Measurements from ENCODE around the gene SLC18A3.
A peak's percentile ranks its signal among the peaks of the same experiment; 100 is the strongest.

Gene SLC18A3

DNA sequence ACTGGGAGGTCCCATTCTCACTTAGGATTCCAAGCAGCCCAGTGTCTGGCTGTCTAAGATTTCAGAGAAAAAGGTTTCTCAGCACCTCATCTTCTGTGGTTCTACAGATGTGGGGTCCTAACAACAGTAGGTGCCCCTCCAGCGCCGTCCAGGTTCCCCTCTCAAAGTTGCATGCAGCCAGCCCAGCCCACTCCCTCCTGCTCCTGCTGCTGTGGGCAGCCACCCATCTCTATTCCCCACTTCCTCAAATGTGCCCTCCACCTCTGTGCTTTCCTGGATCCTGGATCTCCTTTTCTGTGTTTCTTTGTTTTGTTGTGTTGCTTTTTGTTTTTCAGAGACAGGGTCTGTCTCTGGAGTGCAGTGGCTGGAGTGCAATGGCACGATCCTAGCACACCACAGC lies 13.3 kb upstream of the SLC18A3 start:
- DNase-seq, result no peak

DNA sequence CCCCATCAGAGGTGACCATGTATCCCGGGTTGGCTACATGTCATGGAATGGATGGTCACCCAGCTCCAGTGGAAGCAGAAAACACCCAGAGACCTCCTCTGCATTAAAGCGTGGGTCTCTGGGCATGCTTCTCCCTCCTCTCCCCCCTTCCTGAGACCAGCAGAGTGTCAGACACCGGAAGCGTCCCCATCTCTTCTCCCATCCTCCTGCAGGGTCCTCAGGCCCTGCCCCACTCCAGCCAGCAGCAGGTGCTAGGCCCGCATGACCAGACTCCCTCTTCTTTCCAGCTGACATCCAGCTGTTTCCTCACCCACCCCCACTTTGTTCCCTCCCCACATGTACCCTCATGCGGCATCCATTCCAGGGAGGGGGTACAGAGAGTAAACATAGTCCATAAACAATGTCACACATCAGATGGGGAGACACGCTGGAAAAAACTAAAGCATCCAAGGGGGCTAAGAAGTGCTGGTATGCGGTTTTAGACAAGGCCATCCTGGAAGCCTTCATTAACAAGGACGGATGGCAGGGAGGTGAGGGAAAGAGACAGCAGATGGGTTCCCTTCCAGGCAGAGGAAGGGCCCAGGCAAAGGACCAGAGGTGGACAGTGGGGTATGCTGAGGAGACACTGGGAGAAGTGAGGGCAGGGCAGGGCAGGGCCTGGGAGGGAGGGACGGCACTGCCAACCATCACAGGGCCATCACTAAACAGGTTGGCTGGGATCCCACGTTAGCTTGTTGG lies 12.5 kb upstream of the SLC18A3 start:
- no peak for DNase-seq

DNA sequence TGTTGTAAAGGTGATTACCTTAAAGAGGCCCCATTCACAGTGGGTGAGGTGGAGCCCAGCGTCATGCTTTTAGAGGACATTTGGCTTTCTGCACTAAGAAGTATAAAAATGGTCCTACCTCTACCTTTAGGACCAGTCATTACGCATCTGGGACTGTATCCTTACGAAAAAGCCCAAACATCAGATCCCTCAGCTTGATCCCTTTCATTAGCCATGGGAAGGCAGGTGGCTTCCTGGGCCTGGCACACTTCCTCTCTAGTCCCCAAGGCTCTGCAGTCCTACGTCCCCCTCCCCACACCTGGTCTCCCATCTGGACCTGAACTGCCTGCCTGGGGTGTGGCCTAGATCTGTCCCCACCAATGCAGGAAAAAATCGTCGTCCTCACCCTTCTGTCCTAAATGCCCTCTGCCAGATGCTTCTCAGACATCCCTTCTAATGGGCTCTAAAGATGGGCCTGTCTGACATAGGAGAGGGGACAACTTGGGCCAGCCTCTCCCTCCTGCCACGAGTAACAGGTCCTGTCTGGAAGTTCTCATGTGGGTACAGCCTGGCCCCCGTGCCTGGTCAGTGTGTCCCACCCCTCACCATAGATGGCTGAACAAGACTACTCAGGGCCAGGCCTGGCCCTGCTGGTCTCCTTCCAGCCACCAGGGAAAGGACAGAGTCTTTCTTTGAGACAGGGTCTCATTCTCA lies 11.8 kb upstream of the SLC18A3 start:
- no peak for DNase-seq

DNA sequence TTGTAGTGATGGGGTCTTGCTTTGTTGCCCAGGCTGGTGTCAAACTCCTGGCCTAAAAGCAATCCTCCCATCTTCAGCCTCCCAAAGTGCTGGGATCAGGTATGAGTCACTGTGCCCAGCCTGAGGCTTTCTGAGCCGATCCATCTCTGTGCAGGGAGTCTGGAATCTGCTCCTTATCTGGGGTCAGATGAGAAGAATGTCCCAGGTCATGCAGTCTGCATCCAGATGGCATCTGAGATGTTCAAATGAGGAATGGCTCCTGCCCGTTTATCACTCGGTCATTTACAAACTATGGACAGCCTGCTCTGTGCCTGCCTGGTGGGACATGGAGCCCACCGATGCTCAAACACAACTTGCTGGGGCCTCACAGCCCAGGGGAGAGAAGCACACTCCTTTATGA lies 11.1 kb upstream of the SLC18A3 start:
- no peak for DNase-seq

DNA sequence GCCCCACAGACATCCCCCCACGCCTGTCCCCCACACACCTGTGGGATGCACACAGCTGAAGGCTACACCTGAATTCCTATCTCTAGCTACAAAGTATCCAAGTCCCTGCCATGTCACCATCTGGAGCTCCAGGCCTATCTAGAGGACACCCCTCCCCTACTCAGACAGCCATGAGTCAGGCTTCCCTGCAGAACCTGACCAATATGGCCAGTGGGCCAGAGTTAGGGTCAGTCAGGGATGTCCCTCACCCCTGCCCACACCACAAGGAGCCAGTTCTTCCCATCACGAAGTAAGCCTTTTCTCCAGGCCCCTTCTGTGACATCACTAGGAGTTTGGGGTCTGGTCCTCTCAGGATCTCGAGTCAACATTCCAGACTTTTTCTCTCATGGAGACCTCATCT lies 10.6 kb upstream of the SLC18A3 start:
- DNase-seq, result no peak

DNA sequence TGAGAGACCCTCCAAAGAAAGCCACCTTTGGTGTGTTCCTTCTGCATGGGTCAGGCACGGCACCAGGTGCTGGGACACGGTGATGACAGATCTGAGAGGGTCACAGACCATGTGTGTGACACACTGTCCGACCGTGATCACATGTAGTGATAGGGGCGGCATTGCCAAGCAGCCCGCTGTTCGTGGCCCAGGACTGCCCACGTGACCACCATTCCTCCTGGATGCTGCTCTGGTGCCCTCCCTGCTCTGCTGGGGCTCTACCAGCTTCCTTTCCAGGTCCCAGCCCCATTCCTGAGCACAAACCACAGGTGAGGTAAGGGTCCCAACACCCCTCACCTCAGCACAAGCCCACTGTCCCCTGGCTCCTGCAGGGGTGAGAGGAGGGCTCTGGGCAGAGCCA lies 10.1 kb upstream of the SLC18A3 start:
- DNase-seq, result no peak

DNA sequence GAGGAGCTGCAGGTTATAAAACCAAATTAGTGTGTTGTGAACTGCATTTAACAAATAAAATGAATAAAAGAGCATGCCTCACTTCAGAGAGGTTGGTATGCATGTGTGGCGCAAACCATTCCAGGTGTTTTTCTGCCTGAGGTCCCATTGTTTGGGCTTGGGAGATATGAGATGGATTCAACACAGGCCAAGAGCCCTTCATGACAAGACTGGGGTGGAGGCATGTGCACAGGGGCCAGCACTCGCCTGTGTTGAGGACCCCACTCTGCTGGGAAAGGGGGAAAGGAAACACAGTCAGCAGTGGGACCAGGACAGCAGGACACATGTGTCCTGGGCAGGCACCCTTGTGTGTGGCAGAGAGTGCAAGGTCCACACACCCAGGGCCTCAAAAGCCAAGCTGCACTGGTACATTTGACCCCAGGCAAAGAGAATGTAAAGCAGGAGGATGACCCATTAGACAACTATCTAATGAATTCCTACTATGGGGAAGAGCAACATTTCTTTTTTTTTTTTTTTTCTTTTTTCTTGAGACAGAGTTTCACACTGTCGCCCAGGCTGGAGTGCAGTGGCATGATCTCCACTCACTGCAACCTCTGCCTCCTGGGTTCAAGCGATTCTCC lies 9.2 kb upstream of the SLC18A3 start:
- no peak for DNase-seq

DNA sequence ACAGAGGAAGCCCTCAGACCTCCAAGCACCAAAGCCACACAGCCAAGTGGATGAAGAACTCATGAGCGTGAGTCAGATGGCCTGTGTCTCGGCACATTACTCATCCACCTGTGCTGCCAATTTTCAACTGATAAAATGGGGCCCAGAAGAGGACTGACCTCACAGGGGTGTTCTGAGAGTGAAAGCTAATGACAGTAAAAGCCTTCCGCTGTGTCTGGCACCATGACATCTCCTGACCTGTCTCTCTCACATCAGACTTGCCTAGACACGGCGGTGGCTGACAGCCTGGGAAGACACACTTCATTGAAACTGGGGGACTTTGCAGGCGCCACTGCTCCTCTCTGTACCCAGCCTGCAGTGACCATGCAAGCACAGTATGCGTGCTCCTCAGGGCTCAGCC lies 8.3 kb upstream of the SLC18A3 start:
- no peak for DNase-seq

DNA sequence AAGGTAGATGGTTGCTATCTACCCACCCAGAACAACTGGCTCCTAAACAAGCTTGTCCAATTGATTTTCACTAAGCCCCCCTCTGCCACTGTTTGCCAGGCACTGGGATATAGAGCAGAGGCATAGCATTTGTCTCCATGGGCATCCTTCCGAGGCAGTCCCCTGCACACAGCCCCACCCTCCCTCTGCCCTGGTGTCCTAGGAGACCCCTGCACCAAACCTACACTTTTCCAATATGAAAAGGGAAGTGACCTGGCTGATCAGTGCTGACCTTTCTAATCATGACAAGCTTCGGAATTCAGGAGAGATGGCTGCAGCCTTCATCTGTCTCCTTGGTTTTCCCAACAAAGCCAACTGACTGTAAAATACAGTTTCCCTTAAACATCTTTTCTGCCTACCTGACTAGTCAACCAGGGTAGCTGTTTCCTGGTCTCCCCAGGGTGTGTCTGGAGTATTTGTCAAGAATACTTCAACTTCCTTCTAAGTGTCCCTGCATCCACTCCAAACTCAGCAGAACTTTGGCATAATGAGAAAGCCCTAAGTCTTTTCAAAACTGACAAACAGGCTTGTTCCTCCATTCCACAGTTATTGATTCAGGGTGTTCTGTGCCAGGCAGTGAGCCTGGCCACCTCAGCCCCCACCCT lies 7.6 kb upstream of the SLC18A3 start:
- DNase-seq, result no peak

DNA sequence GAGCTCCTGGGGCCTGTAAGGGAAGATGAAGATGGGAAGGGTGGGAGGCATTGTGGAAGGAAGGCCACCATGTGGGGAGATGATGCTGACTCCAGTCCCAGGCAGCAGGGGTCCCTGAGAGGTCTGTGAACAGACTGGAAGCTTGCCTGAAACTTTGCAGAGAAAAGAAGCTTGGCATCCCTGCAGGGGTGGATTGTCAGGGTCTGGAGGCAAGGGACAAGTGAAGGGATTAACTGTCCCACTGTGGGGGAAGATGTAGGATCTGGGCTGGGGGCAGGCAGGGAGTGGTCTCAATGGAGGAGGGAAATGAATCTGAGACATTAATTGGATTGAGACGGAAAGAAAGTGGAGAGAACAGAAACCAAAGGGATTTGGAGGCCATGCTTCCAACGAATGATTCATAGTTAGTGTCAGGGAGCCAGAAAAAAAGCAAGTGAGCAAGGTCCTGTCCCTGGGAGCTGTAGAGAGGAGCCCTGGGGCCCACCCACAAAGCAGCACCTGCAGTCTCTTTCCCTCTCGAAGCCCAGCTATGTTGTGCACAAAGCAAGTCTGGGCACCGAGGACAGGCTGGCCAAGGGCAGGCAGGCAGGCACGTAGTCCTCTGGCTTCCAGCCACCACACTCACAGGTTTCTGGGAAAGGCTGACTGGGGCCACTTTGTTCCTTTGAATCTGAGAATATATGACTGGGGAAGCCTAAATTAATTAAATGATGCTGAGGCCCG lies 4.7 kb upstream of the SLC18A3 start:
- no peak for DNase-seq

DNA sequence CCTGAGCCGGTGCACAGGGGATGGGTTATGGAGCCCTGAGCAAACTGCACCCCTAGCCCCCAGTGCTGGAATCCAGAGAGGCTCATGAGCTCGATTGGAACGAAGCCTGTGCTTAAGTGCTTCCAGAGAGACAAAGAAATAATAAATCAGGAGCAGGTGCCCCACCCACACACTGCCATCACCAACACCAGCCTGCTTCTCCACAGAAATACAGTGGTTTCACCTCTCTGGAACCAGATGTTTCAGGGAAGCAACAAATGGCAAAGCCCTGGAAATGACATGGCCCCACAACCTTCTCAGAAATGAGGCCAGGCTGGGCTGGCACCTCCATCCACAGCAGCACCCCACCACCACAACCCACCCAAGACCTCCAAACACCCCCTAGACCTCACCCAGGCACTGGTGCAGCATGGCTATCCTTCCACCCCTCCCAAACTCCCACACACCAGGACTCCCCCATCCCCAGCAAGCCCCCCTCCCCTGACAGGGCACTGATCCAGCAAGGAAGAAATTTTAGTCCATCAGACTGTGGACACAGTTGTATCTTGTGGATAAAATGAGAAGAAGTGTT lies 4.1 kb upstream of the SLC18A3 start:
- DNase-seq, result no peak

DNA sequence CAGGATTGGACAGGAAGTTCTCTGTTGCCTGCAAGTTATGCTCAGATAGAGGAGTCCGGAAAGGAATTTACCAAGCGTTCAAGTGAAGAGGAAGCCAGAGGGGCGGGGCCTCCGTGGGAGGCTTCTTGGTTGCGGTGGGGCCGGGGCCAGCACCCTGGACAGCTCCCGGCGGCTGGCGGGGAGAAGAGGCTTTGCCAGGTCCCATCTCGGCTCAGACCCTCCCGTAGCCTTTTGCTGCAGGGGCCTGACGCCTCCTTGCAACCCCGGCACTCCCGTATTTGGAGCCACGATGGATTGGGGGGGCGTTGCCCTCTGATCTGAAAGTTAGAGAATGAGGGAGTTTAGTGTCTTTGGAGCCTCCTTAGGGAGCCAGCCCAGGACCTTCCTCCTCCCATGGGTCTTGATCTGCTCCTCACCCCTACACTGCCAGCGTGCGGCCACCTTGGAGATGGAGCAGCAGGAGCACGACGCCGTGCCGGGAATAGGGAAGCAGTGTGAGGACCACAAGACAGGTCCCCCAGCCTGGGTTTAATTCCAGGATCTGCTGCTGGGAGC lies 3.1 kb upstream of the SLC18A3 start:
- DNase-seq, result peak; percentile 15 to 49

DNA sequence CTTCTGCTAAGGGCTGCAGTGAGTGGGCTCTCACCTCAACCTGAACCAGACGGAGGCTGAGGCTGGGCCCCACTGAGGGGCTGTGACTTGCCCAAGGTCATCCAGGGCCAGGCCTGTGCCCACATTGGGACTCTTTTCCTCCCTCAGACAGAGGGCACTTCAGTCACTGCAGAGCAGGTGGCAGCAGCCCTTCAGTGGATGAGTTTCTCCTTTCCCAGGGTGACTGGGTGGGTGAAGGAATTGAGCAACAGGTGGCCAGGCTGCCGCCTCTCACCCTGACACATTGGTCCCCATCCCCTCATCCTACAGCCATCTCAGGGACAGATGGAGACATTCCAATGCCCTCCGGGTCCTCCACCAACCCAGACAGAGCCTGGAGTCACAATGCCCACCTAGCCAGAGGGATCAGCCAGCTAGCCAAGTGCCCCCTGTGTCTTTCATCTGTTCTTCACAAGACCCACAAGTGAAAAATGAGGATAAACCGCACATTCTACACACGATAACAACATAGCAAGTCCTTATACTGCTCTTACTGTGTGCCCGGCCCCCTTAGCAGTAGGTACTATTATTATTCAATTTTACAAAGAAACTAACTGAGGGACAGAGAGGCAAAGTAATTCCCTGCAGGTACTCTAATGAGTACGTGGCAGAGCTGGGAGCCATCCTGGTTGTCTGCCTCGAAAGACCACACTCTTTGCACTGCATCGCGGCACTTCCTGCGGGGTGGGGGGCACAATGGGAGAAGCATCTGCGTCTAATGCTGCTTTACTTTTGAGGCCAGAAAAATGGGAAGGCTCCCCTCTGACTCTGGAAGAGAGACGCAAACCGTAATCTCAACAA lies 1.7 kb upstream of the SLC18A3 start:
- no peak for DNase-seq

DNA sequence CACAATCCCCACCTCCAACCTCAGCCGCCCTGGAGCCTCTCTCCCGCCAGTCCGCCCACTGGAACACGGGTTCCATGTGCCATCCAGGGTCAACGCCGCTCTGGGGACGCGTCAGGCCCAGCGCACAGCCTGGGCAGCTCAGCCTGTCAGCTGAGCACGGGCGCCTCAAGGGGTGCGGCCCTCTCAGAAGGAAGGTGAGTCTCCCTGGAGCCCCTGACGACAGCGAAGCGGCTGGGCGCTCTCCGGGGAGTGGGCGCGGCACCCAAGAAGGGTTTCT lies 1.2 kb upstream of the SLC18A3 start:
- DNase-seq, result no peak

DNA sequence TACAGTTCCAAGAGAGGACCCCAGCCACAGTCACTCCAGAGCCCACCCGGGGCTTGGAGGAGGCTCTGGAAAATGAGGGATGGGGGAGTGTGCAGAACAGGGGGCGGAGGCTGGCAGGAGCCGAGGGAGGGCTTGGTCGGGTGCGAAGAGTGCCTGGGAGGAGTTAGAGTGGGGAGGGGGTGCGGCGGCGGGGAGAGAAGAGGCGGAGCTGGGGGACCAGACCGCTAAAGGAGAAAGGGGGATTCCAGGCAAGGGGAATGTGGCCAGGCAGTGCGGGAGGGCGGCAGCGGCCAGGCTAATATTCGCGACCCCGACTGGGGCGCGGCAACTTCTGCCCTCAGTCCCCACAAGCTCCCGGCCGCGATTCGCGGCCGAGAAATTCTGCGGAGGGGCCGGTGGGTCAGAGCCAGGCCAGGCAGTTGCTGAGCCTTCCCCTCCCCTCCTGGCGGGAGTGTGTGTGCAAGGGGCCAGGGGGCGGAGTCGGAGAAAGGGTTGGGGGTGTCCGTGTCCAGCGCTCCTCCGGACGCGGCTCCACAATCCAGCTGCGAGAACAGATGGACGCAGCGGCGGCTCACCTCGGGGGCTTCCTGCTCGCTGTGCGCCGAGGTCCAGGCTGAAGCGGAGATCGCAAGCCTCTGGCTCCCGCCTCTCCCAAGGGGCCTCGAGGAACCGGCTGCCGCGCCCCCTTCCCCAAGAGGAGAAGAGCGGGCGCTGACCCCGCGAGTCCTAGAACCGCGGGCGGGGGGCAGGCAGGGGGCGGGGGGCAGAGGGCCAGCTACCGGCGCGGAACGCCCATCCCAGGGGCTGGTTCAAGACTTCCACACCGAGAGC lies 612 bp upstream of the SLC18A3 start:
- DNase-seq, result no peak

DNA sequence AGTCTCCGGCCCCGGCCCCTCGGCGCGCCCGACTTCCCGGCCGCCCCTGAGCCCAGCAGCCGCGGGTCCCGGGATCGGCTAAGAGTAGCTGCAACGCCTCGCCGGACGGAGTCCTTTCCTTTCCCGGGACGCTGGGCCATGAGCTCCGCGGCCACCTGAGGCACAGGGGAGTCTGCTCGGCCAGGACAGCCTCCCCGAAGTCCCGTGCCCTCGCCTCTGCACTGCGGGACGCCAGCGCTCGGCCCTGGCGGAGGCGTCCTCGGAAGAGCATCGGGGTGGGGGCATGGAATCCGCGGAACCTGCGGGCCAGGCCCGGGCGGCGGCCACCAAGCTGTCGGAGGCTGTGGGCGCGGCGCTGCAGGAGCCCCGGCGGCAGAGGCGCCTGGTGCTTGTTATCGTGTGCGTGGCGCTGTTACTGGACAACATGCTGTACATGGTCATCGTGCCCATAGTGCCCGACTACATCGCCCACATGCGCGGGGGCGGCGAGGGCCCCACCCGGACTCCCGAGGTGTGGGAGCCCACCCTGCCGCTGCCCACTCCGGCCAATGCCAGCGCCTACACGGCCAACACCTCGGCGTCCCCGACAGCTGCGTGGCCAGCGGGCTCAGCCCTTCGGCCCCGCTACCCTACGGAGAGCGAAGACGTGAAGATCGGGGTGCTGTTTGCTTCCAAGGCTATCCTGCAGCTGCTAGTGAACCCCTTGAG lies 502 bp downstream of the SLC18A3 start:
- no peak for DNase-seq

DNA sequence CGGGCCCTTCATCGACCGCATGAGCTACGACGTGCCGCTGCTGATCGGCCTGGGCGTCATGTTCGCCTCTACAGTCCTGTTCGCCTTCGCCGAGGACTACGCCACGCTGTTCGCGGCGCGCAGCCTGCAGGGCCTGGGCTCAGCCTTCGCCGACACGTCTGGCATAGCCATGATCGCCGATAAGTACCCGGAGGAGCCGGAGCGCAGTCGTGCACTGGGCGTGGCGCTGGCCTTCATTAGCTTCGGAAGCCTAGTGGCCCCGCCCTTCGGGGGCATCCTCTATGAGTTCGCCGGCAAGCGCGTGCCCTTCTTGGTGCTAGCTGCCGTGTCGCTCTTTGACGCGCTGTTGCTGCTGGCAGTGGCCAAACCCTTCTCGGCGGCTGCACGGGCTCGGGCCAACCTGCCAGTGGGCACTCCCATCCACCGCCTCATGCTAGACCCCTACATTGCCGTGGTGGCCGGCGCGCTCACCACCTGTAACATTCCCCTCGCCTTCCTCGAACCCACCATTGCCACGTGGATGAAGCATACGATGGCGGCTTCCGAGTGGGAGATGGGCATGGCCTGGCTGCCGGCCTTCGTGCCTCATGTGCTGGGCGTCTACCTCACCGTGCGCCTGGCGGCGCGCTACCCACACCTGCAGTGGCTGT lies 1.2 kb downstream of the SLC18A3 start:
- DNase-seq, result no peak

DNA sequence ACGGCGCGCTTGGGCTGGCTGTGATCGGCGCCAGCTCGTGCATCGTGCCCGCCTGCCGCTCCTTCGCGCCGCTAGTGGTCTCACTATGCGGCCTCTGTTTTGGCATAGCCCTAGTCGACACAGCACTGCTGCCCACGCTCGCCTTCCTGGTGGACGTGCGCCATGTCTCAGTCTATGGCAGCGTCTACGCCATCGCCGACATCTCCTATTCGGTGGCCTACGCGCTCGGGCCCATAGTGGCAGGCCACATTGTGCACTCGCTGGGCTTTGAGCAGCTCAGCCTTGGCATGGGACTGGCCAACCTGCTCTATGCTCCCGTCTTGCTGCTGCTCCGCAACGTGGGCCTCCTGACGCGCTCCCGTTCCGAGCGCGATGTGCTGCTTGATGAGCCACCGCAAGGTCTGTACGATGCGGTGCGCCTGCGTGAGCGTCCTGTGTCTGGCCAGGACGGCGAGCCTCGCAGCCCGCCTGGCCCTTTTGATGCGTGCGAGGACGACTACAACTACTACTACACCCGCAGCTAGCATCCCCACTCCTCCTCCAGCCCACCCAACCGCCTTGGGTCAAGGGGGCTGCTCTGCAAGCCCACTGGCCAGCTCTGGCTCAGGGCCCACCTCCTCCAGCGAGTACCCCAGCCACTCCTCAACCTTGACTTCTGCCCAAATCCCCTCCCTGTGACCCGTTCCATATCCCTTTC lies 1.9 kb downstream of the SLC18A3 start:
- DNase-seq, result no peak

All from bone marrow (tissue), 2 donors.